T-cell (primary cell): ENCODE data around the gene FRMPD3. TPM values are rescaled to one million over a fixed set of nuclear protein-coding genes. Genes with fewer than 3 reads are reported as not detected.

Experiments
- ATAC-seq, 4 experiments: fragments of 200-7000 bp in 3 of 4; fragments of 150-1000 bp in 1 of 4; cut with Tn5 transposase; replicated peaks in 1 of 4; 1 replicate in 3 of 4; 2 replicates in 1 of 4; pipeline ENCODE4 v1.10.0; 2021; ENCODE audit warnings: moderate library complexity in 3 of 4, mild to moderate bottlenecking in 2 of 4, moderate number of reproducible peaks in 1 of 4
- CTCF ChIA-PET, 2 donors: fragments of 300-600 bp; sonication (Branson Sonifier 250); formaldehyde crosslinking; loops; one replicate each; lab custom pipeline; 2022; ENCODE audit warnings: antibody characterized with exemption in 2 of 2; lab: Charles Lee
- POLR2A ChIA-PET, 2 donors: fragments of 300-600 bp; sonication (Branson Sonifier 250); formaldehyde crosslinking; loops; one replicate each; lab custom pipeline; 2022; ENCODE audit warnings: antibody characterized with exemption in 2 of 2; lab: Charles Lee
- DNase-seq, 35 experiments: peaks; one replicate each; pipeline versions ENCODE4 v3.0.0 to v3.0.0-alpha.2; 2013 to 2023
- H3K27ac ChIP-seq: one replicate; pipeline ENCODE4 v1.5.1; 2013; ENCODE audit warnings: low read length
- H3K27me3 ChIP-seq, 2 experiments: replicated peaks in 1 of 2; 1 replicate in 1 of 2; 2 replicates in 1 of 2; pipeline versions ENCODE4 v1.6.1 to v1.7.0; 2013; ENCODE audit warnings: low read length in 1 of 2, mixed read lengths in 1 of 2; ENCODE audit not compliant: control insufficient read depth in 2 of 2, insufficient read depth in 2 of 2; ENCODE audit errors: extremely low read depth in 1 of 2
- H3K36me3 ChIP-seq, 2 donors: 1 replicate in 1 of 2; 2 replicates in 1 of 2; pipeline versions ENCODE4 v1.6.1 to v1.7.0; 2013; ENCODE audit warnings: low read length in 1 of 2; ENCODE audit not compliant: control insufficient read depth in 2 of 2, insufficient read depth in 1 of 2; ENCODE audit errors: extremely low read depth in 1 of 2
- H3K4me1 ChIP-seq, 2 experiments: 1 replicate in 1 of 2; 2 replicates in 1 of 2; pipeline versions ENCODE4 v1.6.1 to v1.7.0; 2013; ENCODE audit warnings: low read length in 2 of 2, mixed read lengths in 1 of 2; ENCODE audit not compliant: insufficient read depth in 2 of 2, control insufficient read depth in 1 of 2; ENCODE audit errors: extremely low read depth in 1 of 2
- H3K4me3 ChIP-seq, 2 donors: 1 replicate in 1 of 2; 2 replicates in 1 of 2; pipeline versions ENCODE4 v1.5.1 to v1.7.0; 2013; ENCODE audit warnings: mild to moderate bottlenecking in 2 of 2, low read length in 1 of 2, moderate library complexity in 1 of 2; ENCODE audit not compliant: control insufficient read depth in 1 of 2; ENCODE audit errors: extremely low read depth in 1 of 2
- H3K9me3 ChIP-seq: 2 replicates; pipeline ENCODE4 v1.7.0; 2013
- H3K27ac Mint-ChIP-seq, 2 donors: one replicate each; pipeline ENCODE4 v1.8.0; 2020 to 2021; ENCODE audit warnings: mild to moderate bottlenecking in 2 of 2, mixed read lengths in 2 of 2
- H3K27me3 Mint-ChIP-seq, 2 donors: one replicate each; pipeline ENCODE4 v1.8.0; 2021 to 2022; ENCODE audit warnings: mixed read lengths in 2 of 2
- H3K36me3 Mint-ChIP-seq: one replicate; pipeline ENCODE4 v1.8.0; 2021; ENCODE audit warnings: mixed read lengths
- H3K4me1 Mint-ChIP-seq, 3 donors: one replicate each; pipeline ENCODE4 v1.8.0; 2020 to 2022; ENCODE audit warnings: mixed read lengths in 3 of 3, mild to moderate bottlenecking in 1 of 3
- H3K4me3 Mint-ChIP-seq, 3 donors: one replicate each; pipeline ENCODE4 v1.8.0; 2020 to 2022; ENCODE audit warnings: mild to moderate bottlenecking in 3 of 3, mixed read lengths in 3 of 3, moderate library complexity in 3 of 3
- H3K9me3 Mint-ChIP-seq, 3 donors: one replicate each; pipeline ENCODE4 v1.8.0; 2020 to 2022; ENCODE audit warnings: mixed read lengths in 3 of 3
- whole genome bisulfite sequencing: methylation state at CpG from one replicate; pipeline ENCODE4 v1.1.5; 2013; ENCODE audit warnings: missing lambda C conversion rate; ENCODE audit not compliant: insufficient coverage; 5-methylcytosine and 5-hydroxymethylcytosine counted together
- total RNA-seq, 35 experiments: library from RNA in 6 of 35; stranded (reverse) in 6 of 35; fragments of 120-200 nt in 1 of 35; gene quantifications; one replicate each; pipeline versions ENCODE4 v1.2.1 to v1.2.4 and lab custom pipeline; 2013 to 2026

Gene FRMPD3
- total RNA-seq, 5 donors from 2014 or later (not counting 1 experiment from before 2014, with no cell fraction given), result 0.12 to 1.6 (median 0.86) TPM

GRCh38 chrX:107451731-107452130 is 2.3 kb downstream of the FRMPD3 start:
- H3K27ac ChIP-seq, result peak overlapping the region; percentile 34
- H3K36me3 ChIP-seq, result no peaks in the 10 kb centered on the region
- ChIA-PET CTCF (no interaction called here), POLR2A (no interaction called here)
- no peaks in the 10 kb centered on the region for H3K9me3 ChIP-seq
- H3K4me3 ChIP-seq, result peak overlapping the region in 1 of 2 donors; percentile 42
- H3K4me1 ChIP-seq, result peaks cover 0 to 38% of the 10 kb centered on the region in 2 experiments
- 28% methylated on average over 6 of the region's 11 CpGs for WGBS
- H3K9me3 Mint-ChIP-seq, result no peaks in the 10 kb centered on the region
- peaks cover 2 to 19% of the 10 kb centered on the region in 2 experiments for H3K27me3 ChIP-seq
- H3K27ac Mint-ChIP-seq, result no peak overlapping the region
- peaks cover 39 to 55% of the 10 kb centered on the region in 2 donors for H3K27me3 Mint-ChIP-seq
- DNase-seq, result peak in 8 of 35 experiments; percentile 2 to 59 (median 16)
- H3K36me3 Mint-ChIP-seq, result no peaks in the 10 kb centered on the region
- peak overlapping the region in 2 of 3 donors; percentile 43 to 65 for H3K4me3 Mint-ChIP-seq
- ATAC-seq, result peak in 1 of 4 experiments; percentile 53
- H3K4me1 Mint-ChIP-seq, result peaks cover 16 to 22% (median 20%) of the 10 kb centered on the region in 3 donors

- Histone ChIP-seq H3K36me3 (no peaks in the 10 kb centered on the region), H3K4me1 (peaks cover 0 to 38% of the 10 kb centered on the region in 2 experiments), H3K27me3 (peaks cover 4 to 19% of the 10 kb centered on the region in 2 experiments), H3K9me3 (no peaks in the 10 kb centered on the region), H3K27ac (no peak overlapping the region), H3K4me3 (no peak overlapping the region)
- DNase-seq (no peak), ATAC-seq (no peak)
- H3K36me3 Mint-ChIP-seq, result no peaks in the 10 kb centered on the region
- no peaks in the 10 kb centered on the region for H3K9me3 Mint-ChIP-seq
- H3K4me1 Mint-ChIP-seq, result peaks cover 16 to 22% (median 20%) of the 10 kb centered on the region in 3 donors
- no peak overlapping the region for H3K27ac Mint-ChIP-seq
- peaks cover 34 to 53% of the 10 kb centered on the region in 2 donors for H3K27me3 Mint-ChIP-seq
- no peak overlapping the region for H3K4me3 Mint-ChIP-seq
- ChIA-PET CTCF (no interaction called here), POLR2A (interaction anchor here in 1 of 2 donors (0.6 kb wide), 1 partner anchor 848 kb away, joined by 7 read pairs; no protein-coding TSS in a partner anchor)
- no CpG with 5 or more reads among the region's 6 CpGs for WGBS
Observed at GRCh38 chrX:107452581-107452980, 3.1 kb downstream of the FRMPD3 start.

GRCh38 chrX:107454302-107454701 is 4.8 kb downstream of the FRMPD3 start:
- Histone ChIP-seq H3K27ac (no peak overlapping the region), H3K4me3 (no peak overlapping the region), H3K9me3 (no peaks in the 10 kb centered on the region), H3K4me1 (peaks cover 0 to 28% of the 10 kb centered on the region in 2 experiments), H3K36me3 (no peaks in the 10 kb centered on the region), H3K27me3 (peaks cover 2 to 4% of the 10 kb centered on the region in 2 experiments)
- Mint-ChIP-seq H3K4me3 (no peak overlapping the region), H3K27ac (no peak overlapping the region), H3K4me1 (peaks cover 10 to 15% (median 14%) of the 10 kb centered on the region in 3 donors), H3K9me3 (no peaks in the 10 kb centered on the region), H3K27me3 (peaks cover 29 to 50% of the 10 kb centered on the region in 2 donors), H3K36me3 (no peaks in the 10 kb centered on the region)
- POLR2A ChIA-PET, result no interaction called here
- CTCF ChIA-PET, result no interaction called here
- DNase-seq (peak in 7 of 35 experiments; percentile 2 to 56 (median 10)), ATAC-seq (peak; percentile 27 to 81 (median 62))

- H3K4me3 Mint-ChIP-seq, result no peak overlapping the region
- H3K36me3 Mint-ChIP-seq, result no peaks in the 10 kb centered on the region
- Histone ChIP-seq H3K27ac (no peak overlapping the region), H3K4me1 (peaks cover 0 to 12% of the 10 kb centered on the region in 2 experiments), H3K4me3 (no peak overlapping the region), H3K36me3 (no peaks in the 10 kb centered on the region), H3K27me3 (peaks cover 0 to 2% of the 10 kb centered on the region in 2 experiments), H3K9me3 (no peaks in the 10 kb centered on the region)
- no peak for DNase-seq
- no peak for ATAC-seq
- H3K27ac Mint-ChIP-seq, result no peak overlapping the region
- POLR2A ChIA-PET, result interaction anchor here in 1 of 2 donors (0.7 kb wide), 1 partner anchor 83 kb away, joined by 4 read pairs; no protein-coding TSS in a partner anchor
- 100% methylated on average over 1 of the region's 1 CpG for WGBS
- peaks cover 16 to 41% of the 10 kb centered on the region in 2 donors for H3K27me3 Mint-ChIP-seq
- no peaks in the 10 kb centered on the region for H3K4me1 Mint-ChIP-seq
- CTCF ChIA-PET, result no interaction called here
- no peaks in the 10 kb centered on the region for H3K9me3 Mint-ChIP-seq
Observed at GRCh38 chrX:107457289-107457688, 7.8 kb downstream of the FRMPD3 start.

- no peaks in the 10 kb centered on the region for H3K27me3 ChIP-seq
- ChIA-PET POLR2A (no interaction called here), CTCF (no interaction called here)
- H3K9me3 ChIP-seq, result no peaks in the 10 kb centered on the region
- Mint-ChIP-seq H3K4me3 (no peak overlapping the region), H3K27me3 (peaks cover 5 to 16% of the 10 kb centered on the region in 2 donors), H3K36me3 (no peaks in the 10 kb centered on the region), H3K9me3 (no peaks in the 10 kb centered on the region), H3K27ac (no peak overlapping the region), H3K4me1 (no peaks in the 10 kb centered on the region)
- no peak overlapping the region for H3K4me3 ChIP-seq
- DNase-seq (no peak), ATAC-seq (no peak)
- no peak overlapping the region for H3K27ac ChIP-seq
- WGBS, result no CpG with 5 or more reads among the region's 4 CpGs
- no peaks in the 10 kb centered on the region for H3K36me3 ChIP-seq
- no peaks in the 10 kb centered on the region for H3K4me1 ChIP-seq
Observed at GRCh38 chrX:107465932-107466620, 16.6 kb downstream of the FRMPD3 start.

- ChIA-PET POLR2A (no interaction called here), CTCF (no interaction called here)
- Mint-ChIP-seq H3K36me3 (no peaks in the 10 kb centered on the region), H3K9me3 (no peaks in the 10 kb centered on the region), H3K4me1 (no peaks in the 10 kb centered on the region), H3K27ac (no peak overlapping the region), H3K27me3 (peaks cover 2 to 12% of the 10 kb centered on the region in 2 donors), H3K4me3 (no peak overlapping the region)
- Histone ChIP-seq H3K4me3 (no peak overlapping the region), H3K27ac (no peak overlapping the region), H3K4me1 (no peaks in the 10 kb centered on the region), H3K36me3 (no peaks in the 10 kb centered on the region), H3K27me3 (no peaks in the 10 kb centered on the region), H3K9me3 (no peaks in the 10 kb centered on the region)
- no CpG with 5 or more reads among the region's 4 CpGs for WGBS
- no peak for ATAC-seq
- DNase-seq, result no peak
Observed at GRCh38 chrX:107467271-107467670, 17.8 kb downstream of the FRMPD3 start.
